ENCODE results near the gene TCP1.

TCP1 gene

GRCh38 chr6:159809149-159809548, 19.7 kb upstream of the TCP1 start:
- no peaks in the 10 kb centered on the region for H3K27me3 ChIP-seq (ENCODE audit: low read depth, low read length)

GRCh38 chr6:159808647-159809046, 19.2 kb upstream of the TCP1 start:
- TF ChIP-seq CTCF (IDR thresholded peaks at IDR 0.05; ENCODE audit: low read depth, low read length), result no peak
- TF ChIP-seq EZH2phosphoT487 (IDR thresholded peaks at IDR 0.05; ENCODE audit: low read depth), result no peak
- Histone ChIP-seq H3K4me2 (ENCODE audit: low read length) (no peak overlapping the region), H3K27me3 (ENCODE audit: low read depth, low read length) (no peaks in the 10 kb centered on the region), H2AFZ (ENCODE audit: low read depth, low read length) (no peak overlapping the region), H3K9me3 (ENCODE audit: insufficient read depth, low read length) (no peaks in the 10 kb centered on the region), H3K36me3 (replicated peaks; ENCODE audit: low read depth, low read length) (peaks cover 4% of the 10 kb centered on the region), H3K9ac (ENCODE audit: low read length) (no peak overlapping the region), H3K4me1 (ENCODE audit: low read length) (peaks cover 15% of the 10 kb centered on the region), H3K27ac (ENCODE audit: low read length) (no peak overlapping the region), H3K4me3 (ENCODE audit: low read length) (no peak overlapping the region), H4K20me1 (ENCODE audit: insufficient read depth, low read length) (no peaks in the 10 kb centered on the region), H3K79me2 (ENCODE audit: low read length) (no peaks in the 10 kb centered on the region)

More at GRCh38 chr6:159809149-159809548, 19.7 kb upstream of the TCP1 start:
- no peak overlapping the region for H2AFZ ChIP-seq (ENCODE audit: low read depth, low read length)
- H3K27ac ChIP-seq (ENCODE audit: low read length), result no peak overlapping the region
- TF ChIP-seq EZH2phosphoT487 (IDR thresholded peaks at IDR 0.05; ENCODE audit: low read depth) (no peak), CTCF (IDR thresholded peaks at IDR 0.05; ENCODE audit: low read depth, low read length) (no peak)
- no peaks in the 10 kb centered on the region for H4K20me1 ChIP-seq (ENCODE audit: insufficient read depth, low read length)
- no peak overlapping the region for H3K4me2 ChIP-seq (ENCODE audit: low read length)
- peaks cover 15% of the 10 kb centered on the region for H3K4me1 ChIP-seq (ENCODE audit: low read length)
- H3K9me3 ChIP-seq (ENCODE audit: insufficient read depth, low read length), result no peaks in the 10 kb centered on the region
- H3K9ac ChIP-seq (ENCODE audit: low read length), result no peak overlapping the region
- H3K79me2 ChIP-seq (ENCODE audit: low read length), result no peaks in the 10 kb centered on the region
- no peak overlapping the region for H3K4me3 ChIP-seq (ENCODE audit: low read length)
- peaks cover 4% of the 10 kb centered on the region for H3K36me3 ChIP-seq (replicated peaks; ENCODE audit: low read depth, low read length)

- peaks cover 13% of the 10 kb centered on the region for H3K4me1 ChIP-seq (ENCODE audit: low read length)
- H3K36me3 ChIP-seq (replicated peaks; ENCODE audit: low read depth, low read length), result peaks cover 3% of the 10 kb centered on the region
- TF ChIP-seq CTCF (IDR thresholded peaks at IDR 0.05; ENCODE audit: low read depth, low read length), result no peak
- no peak for TF ChIP-seq EZH2phosphoT487 (IDR thresholded peaks at IDR 0.05; ENCODE audit: low read depth)
- H3K27me3 ChIP-seq (ENCODE audit: low read depth, low read length), result no peaks in the 10 kb centered on the region
- no peak overlapping the region for H3K4me3 ChIP-seq (ENCODE audit: low read length)
- H3K9ac ChIP-seq (ENCODE audit: low read length), result no peak overlapping the region
- no peaks in the 10 kb centered on the region for H3K9me3 ChIP-seq (ENCODE audit: insufficient read depth, low read length)
- no peak overlapping the region for H3K4me2 ChIP-seq (ENCODE audit: low read length)
- H2AFZ ChIP-seq (ENCODE audit: low read depth, low read length), result no peak overlapping the region
- H3K27ac ChIP-seq (ENCODE audit: low read length), result no peak overlapping the region
- H3K79me2 ChIP-seq (ENCODE audit: low read length), result no peaks in the 10 kb centered on the region
- no peaks in the 10 kb centered on the region for H4K20me1 ChIP-seq (ENCODE audit: insufficient read depth, low read length)
Measured at GRCh38 chr6:159807150-159807858, 17.9 kb upstream of the TCP1 start.

GRCh38 chr6:159806021-159806458, 16.6 kb upstream of the TCP1 start:
- Histone ChIP-seq H3K27me3 (ENCODE audit: low read depth, low read length) (no peaks in the 10 kb centered on the region), H3K4me3 (ENCODE audit: low read length) (no peak overlapping the region), H3K79me2 (ENCODE audit: low read length) (no peaks in the 10 kb centered on the region), H3K36me3 (replicated peaks; ENCODE audit: low read depth, low read length) (no peaks in the 10 kb centered on the region), H2AFZ (ENCODE audit: low read depth, low read length) (no peak overlapping the region), H3K9me3 (ENCODE audit: insufficient read depth, low read length) (no peaks in the 10 kb centered on the region), H3K4me1 (ENCODE audit: low read length) (no peaks in the 10 kb centered on the region; the same call in 1 of the 2 replicates), H4K20me1 (ENCODE audit: insufficient read depth, low read length) (no peaks in the 10 kb centered on the region), H3K27ac (ENCODE audit: low read length) (no peak overlapping the region), H3K4me2 (ENCODE audit: low read length) (no peak overlapping the region), H3K9ac (ENCODE audit: low read length) (no peak overlapping the region)
- no peak for TF ChIP-seq CTCF (IDR thresholded peaks at IDR 0.05; ENCODE audit: low read depth, low read length)
- no peak for TF ChIP-seq EZH2phosphoT487 (IDR thresholded peaks at IDR 0.05; ENCODE audit: low read depth)

Data from OCI-LY3 (cell line).